HG03139 (cell line): ENCODE results near the gene DCAF12.
A peak's percentile ranks its signal among the peaks of the same experiment; 100 is the strongest.
"Not testable (repeated sequence)": the region's sequence is repeated elsewhere in the genome, so short reads cannot be mapped to it uniquely, and the experiment has no call there.

Source experiments
- ATAC-seq: cut with Tn5 transposase; IDR thresholded peaks from one replicate; pipeline ENCODE4 v1.9.1; 2021; ENCODE audit not compliant: unreplicated experiment

Gene DCAF12

GRCh38 chr9:34126207-34127034 lies at the start of gene DCAF12:
Gene DCAF12, minus strand, starts transcription at chr9:34126698. Its CDS starts 267 bp downstream, at chr9:34126431.
- peak; percentile 59 for ATAC-seq

- ATAC-seq: no peak
Observed at GRCh38 chr9:34176089-34176488, 49.6 kb upstream of the DCAF12 start.

GRCh38 chr9:34171753-34172535 lies 45.4 kb upstream of the DCAF12 start:
- ATAC-seq: no peak

GRCh38 chr9:34170237-34170991 lies 43.9 kb upstream of the DCAF12 start:
- ATAC-seq: no peak

GRCh38 chr9:34169125-34169524 lies 42.6 kb upstream of the DCAF12 start:
- ATAC-seq: no peak

- no peak for ATAC-seq
Observed at GRCh38 chr9:34163434-34163833, 36.9 kb upstream of the DCAF12 start.

GRCh38 chr9:34158362-34158869 lies 31.9 kb upstream of the DCAF12 start:
- ATAC-seq: no peak

GRCh38 chr9:34157898-34158297 lies 31.4 kb upstream of the DCAF12 start:
- no peak for ATAC-seq

GRCh38 chr9:34157318-34157717 lies 30.8 kb upstream of the DCAF12 start:
- no peak for ATAC-seq

GRCh38 chr9:34154057-34154456 lies 27.6 kb upstream of the DCAF12 start:
- no peak for ATAC-seq

GRCh38 chr9:34151398-34151797 lies 24.9 kb upstream of the DCAF12 start:
- ATAC-seq: no peak

GRCh38 chr9:34145165-34145564 lies 18.7 kb upstream of the DCAF12 start:
- no peak for ATAC-seq

GRCh38 chr9:34143116-34143515 lies 16.6 kb upstream of the DCAF12 start:
- ATAC-seq: no peak

- no peak for ATAC-seq
Observed at GRCh38 chr9:34140853-34141252, 14.4 kb upstream of the DCAF12 start.

- ATAC-seq: no peak
Observed at GRCh38 chr9:34139477-34140146, 13.1 kb upstream of the DCAF12 start.

- ATAC-seq: not testable (repeated sequence)
Observed at GRCh38 chr9:34138644-34139043, 12.1 kb upstream of the DCAF12 start.

GRCh38 chr9:34134521-34134920 lies 8.0 kb upstream of the DCAF12 start:
- no peak for ATAC-seq

- ATAC-seq: no peak
Observed at GRCh38 chr9:34133436-34133949, 7.0 kb upstream of the DCAF12 start.

- no peak for ATAC-seq
Observed at GRCh38 chr9:34131571-34131970, 5.1 kb upstream of the DCAF12 start.
